Sigmoid colon (tissue), 4 donors: ENCODE results near the gene CLN6.

Source experiments
- CTCF ChIP-seq, 4 experiments: fragments of 450-650 bp in 3 of 4; fragments of 200-600 bp in 1 of 4; IDR thresholded peaks; one replicate each; pipeline ENCODE4 v1.5.1; 2016 to 2019; ENCODE audit warnings: antibody characterized with exemption in 4 of 4, mild to moderate bottlenecking in 3 of 4, moderate library complexity in 2 of 4
- POLR2AphosphoS5 ChIP-seq, 4 donors: sonication (generic); formaldehyde crosslinking; IDR thresholded peaks; one replicate each; pipeline ENCODE4 v1.6.1; 2017; ENCODE audit warnings: antibody characterized with exemption in 4 of 4

GRCh38 chr15:68232937-68233336, 3.4 kb upstream of the CLN6 start:
- TF ChIP-seq CTCF (IDR thresholded peaks at IDR 0.05) = no peak
- TF ChIP-seq POLR2AphosphoS5 (IDR thresholded peaks at IDR 0.05) = no peak
